PC-3 (cell line): ENCODE results near the gene NELFE. TPM values are rescaled to one million over a fixed set of nuclear protein-coding genes. Genes with fewer than 3 reads are reported as not detected.

Experiments
- ATAC-seq: fragments of 200-7000 bp; cut with Tn5 transposase; 2 replicates; pipeline ENCODE4 v1.9.1; 2020; ENCODE audit warnings: mild to moderate bottlenecking, moderate library complexity
- BruUV-seq: library from RNA; stranded (reverse); fragments of 400-500 nt; replicated peaks from 2 replicates; lab custom pipeline; 2021; lab: Mats Ljungman, UMichigan
- CTCF ChIA-PET: fragments of 300-600 bp; sonication (Branson Sonifier 250); formaldehyde crosslinking; loops from one replicate; lab custom pipeline; 2022; ENCODE audit warnings: antibody characterized with exemption; lab: Charles Lee
- POLR2A ChIA-PET: fragments of 300-600 bp; sonication (Branson Sonifier 250); formaldehyde crosslinking; loops from one replicate; lab custom pipeline; 2022; ENCODE audit warnings: antibody characterized with exemption; ENCODE audit not compliant: unreplicated experiment; lab: Charles Lee
- DNase-seq: peaks from one replicate; pipeline ENCODE4 v3.0.0-alpha.2; 2015
- H2AFZ ChIP-seq: fragments of 300-600 bp; sonication (generic); 2 replicates; pipeline ENCODE4 v1.6.0; 2016; ENCODE audit warnings: antibody characterized with exemption, low read length
- H3F3A ChIP-seq: fragments of 300-600 bp; sonication (generic); one replicate; pipeline ENCODE4 v1.6.0; 2017; ENCODE audit warnings: antibody characterized with exemption, low read length, control low read depth, mild to moderate bottlenecking; ENCODE audit not compliant: unreplicated experiment
- H3K27ac ChIP-seq: fragments of 300-600 bp; sonication (generic); 2 replicates; pipeline ENCODE4 v1.5.1; 2016; ENCODE audit warnings: mild to moderate bottlenecking, low read length
- H3K27me3 ChIP-seq: fragments of 300-600 bp; sonication (generic); 2 replicates; pipeline ENCODE4 v1.6.1; 2016; ENCODE audit warnings: low read length, mixed read lengths
- H3K36me3 ChIP-seq: fragments of 300-600 bp; sonication (generic); 2 replicates; pipeline ENCODE4 v1.6.1; 2016; ENCODE audit warnings: low read depth, mixed run types, low read length, mixed read lengths
- H3K4me1 ChIP-seq: fragments of 300-600 bp; sonication (generic); 2 replicates; pipeline ENCODE4 v1.5.1; 2016; ENCODE audit warnings: low read length; ENCODE audit not compliant: insufficient read depth
- H3K4me2 ChIP-seq: fragments of 300-600 bp; sonication (generic); 2 replicates; pipeline ENCODE4 v1.6.0; 2016; ENCODE audit warnings: low read length
- H3K4me3 ChIP-seq: fragments of 300-600 bp; sonication (generic); 2 replicates; pipeline ENCODE4 v1.5.1; 2016; ENCODE audit warnings: mild to moderate bottlenecking, low read length, mixed read lengths
- H3K79me2 ChIP-seq: fragments of 300-600 bp; sonication (generic); 2 replicates; pipeline ENCODE4 v1.6.1; 2017; ENCODE audit warnings: low read length, mixed read lengths
- H3K9ac ChIP-seq: fragments of 300-600 bp; sonication (generic); 2 replicates; pipeline ENCODE4 v1.6.0; 2016; ENCODE audit warnings: mild to moderate bottlenecking, low read length
- H3K9me2 ChIP-seq: fragments of 300-600 bp; sonication (generic); replicated peaks from 2 replicates; pipeline ENCODE4 v1.6.1; 2016; ENCODE audit warnings: mixed run types, low read length, mixed read lengths
- H3K9me3 ChIP-seq: fragments of 300-600 bp; sonication (generic); 2 replicates; pipeline ENCODE4 v1.6.1; 2016; ENCODE audit warnings: low read length, mixed read lengths
- H4K20me1 ChIP-seq: fragments of 300-600 bp; sonication (generic); 2 replicates; pipeline ENCODE4 v1.6.1; 2016; ENCODE audit warnings: low read length, mixed read lengths
- CTCF ChIP-seq: fragments of 300-600 bp; sonication (generic); conservative IDR thresholded peaks from 2 replicates; pipeline ENCODE4 v1.5.1; 2017; ENCODE audit warnings: antibody characterized with exemption, low read depth, mild to moderate bottlenecking, low read length
- EZH2 ChIP-seq: fragments of 300-600 bp; sonication (generic); IDR thresholded peaks from one replicate; pipeline ENCODE4 v1.6.1; 2017; ENCODE audit warnings: antibody characterized with exemption, mild to moderate bottlenecking, low read length; ENCODE audit not compliant: unreplicated experiment
- EZH2phosphoT487 ChIP-seq: fragments of 300-600 bp; sonication (generic); IDR thresholded peaks from 2 replicates; pipeline ENCODE4 v1.6.1; 2018; ENCODE audit warnings: mild to moderate bottlenecking, antibody characterized with exemption, low read length, borderline replicate concordance
- intact Hi-C: fragments of 100-400 bp; cut with micrococcal nuclease; formaldehyde crosslinking; loops from 2 replicates; pipeline ENCODE4 v1.9.0; 2023
- total RNA-seq: library from RNA; depleted of rRNA; stranded (reverse); fragments of >200 nt; gene quantifications from 2 replicates; pipeline ENCODE4 v1.2.3, GENCODE V29; 2014

Gene NELFE
- total RNA-seq, 1 experiment from 2014 or later, result 132 TPM

GRCh38 chr6:31969712-31970603 is 11.2 kb upstream of the NELFE start:
- no TSS peak for BruUV-seq
- CTCF ChIA-PET, result interaction anchor here (0.7 kb wide), 1 partner anchor 18 kb away, joined by 3 read pairs; no protein-coding TSS in a partner anchor
- POLR2A ChIA-PET, result interaction anchor here (0.6 kb wide), 1 partner anchor 1438 kb away, joined by 3 read pairs; no protein-coding TSS in a partner anchor

GRCh38 chr6:31968791-31969711 is 10.3 kb upstream of the NELFE start:
- Histone ChIP-seq H3K36me3 (peaks cover 35% of the 10 kb centered on the region), H4K20me1 (no peaks in the 10 kb centered on the region), H3F3A (no peaks in the 10 kb centered on the region), H3K27ac (no peak overlapping the region), H3K9me2 (no peaks in the 10 kb centered on the region), H3K4me2 (no peak overlapping the region), H3K4me3 (no peak overlapping the region), H3K79me2 (peaks cover 38% of the 10 kb centered on the region), H3K4me1 (peaks cover 23% of the 10 kb centered on the region), H3K9me3 (no peaks in the 10 kb centered on the region), H2AFZ (no peak overlapping the region), H3K9ac (no peak overlapping the region), H3K27me3 (no peaks in the 10 kb centered on the region)
- DNase-seq (no peak), ATAC-seq (no peak)
- POLR2A ChIA-PET, result no interaction called here
- intact Hi-C loops, result no loop called here
- TF ChIP-seq EZH2 (no peak), EZH2phosphoT487 (no peak), CTCF (no peak)
- BruUV-seq, result no TSS peak
- CTCF ChIA-PET, result no interaction called here

More at GRCh38 chr6:31969712-31970603, 11.2 kb upstream of the NELFE start:
- ATAC-seq, result no peak
- intact Hi-C loops, result loop anchor here (10.0 kb wide), 1 partner anchor 115 kb away; no protein-coding TSS in a partner anchor
- Histone ChIP-seq H3F3A (no peaks in the 10 kb centered on the region), H3K4me3 (peak overlapping the region; percentile 89), H3K9me3 (no peaks in the 10 kb centered on the region), H3K27me3 (no peaks in the 10 kb centered on the region), H3K36me3 (peaks cover 29% of the 10 kb centered on the region), H3K4me1 (peaks cover 23% of the 10 kb centered on the region), H3K9ac (peak overlapping the region; percentile 90; the same call in 1 of the 2 replicates), H3K27ac (no peak overlapping the region), H3K9me2 (no peaks in the 10 kb centered on the region), H3K79me2 (peaks cover 44% of the 10 kb centered on the region), H3K4me2 (peak overlapping the region; percentile 94), H4K20me1 (no peaks in the 10 kb centered on the region), H2AFZ (no peak overlapping the region)
- TF ChIP-seq CTCF (no peak), EZH2 (no peak), EZH2phosphoT487 (no peak)
- DNase-seq, result no peak
